H9 (cell line): Measurements from ENCODE around the gene RHCE. TPM values are rescaled to one million over a fixed set of nuclear protein-coding genes. Genes with fewer than 3 reads are reported as not detected.
A peak's percentile ranks its signal among the peaks of the same experiment; 100 is the strongest.

Experiments
- DNase-seq: peaks from one replicate; pipeline ENCODE4 v3.0.0-alpha.2; 2017
- H2AFZ ChIP-seq: one replicate; pipeline ENCODE4 v1.6.1; 2013; ENCODE audit warnings: mild to moderate bottlenecking, low read length, control low read depth, moderate library complexity
- H2AK5ac ChIP-seq: 2 replicates; pipeline ENCODE4 v1.6.1; 2013; ENCODE audit warnings: low read length, control low read depth, mixed read lengths; ENCODE audit not compliant: insufficient read length
- H2BK120ac ChIP-seq: one replicate; pipeline ENCODE4 v1.6.1; 2013; ENCODE audit warnings: low read depth, mild to moderate bottlenecking, low read length, control low read depth, inconsistent platforms; ENCODE audit not compliant: poor library complexity, severe bottlenecking
- H2BK12ac ChIP-seq: 2 replicates; pipeline ENCODE4 v1.6.1; 2013; ENCODE audit warnings: low read length, control low read depth, mixed read lengths, low read depth; ENCODE audit not compliant: insufficient read length
- H2BK15ac ChIP-seq: 2 replicates; pipeline ENCODE4 v1.6.1; 2013; ENCODE audit warnings: low read depth, low read length, control low read depth
- H2BK20ac ChIP-seq: one replicate; pipeline ENCODE4 v1.6.1; 2013; ENCODE audit warnings: low read depth, mild to moderate bottlenecking, low read length, control low read depth, inconsistent platforms; ENCODE audit not compliant: poor library complexity, severe bottlenecking
- H2BK5ac ChIP-seq: 2 replicates; pipeline ENCODE4 v1.6.1; 2013; ENCODE audit warnings: low read length, control low read depth, mixed read lengths; ENCODE audit not compliant: insufficient read length
- H3K14ac ChIP-seq: 2 replicates; pipeline ENCODE4 v1.6.1; 2013; ENCODE audit warnings: low read length, control low read depth; ENCODE audit not compliant: insufficient read depth
- H3K18ac ChIP-seq: 2 replicates; pipeline ENCODE4 v1.6.1; 2013; ENCODE audit warnings: low read depth, mild to moderate bottlenecking, mixed read lengths, low read length, control low read depth; ENCODE audit not compliant: insufficient read length
- H3K23ac ChIP-seq: 2 replicates; pipeline ENCODE4 v1.6.1; 2013; ENCODE audit warnings: low read length, control low read depth, mixed read lengths, low read depth; ENCODE audit not compliant: insufficient read length
- H3K23me2 ChIP-seq: 2 replicates; pipeline ENCODE4 v1.6.1; 2013; ENCODE audit warnings: low read depth, mild to moderate bottlenecking, mixed read lengths, low read length, control low read depth; ENCODE audit not compliant: insufficient read length, poor library complexity, severe bottlenecking
- H3K27ac ChIP-seq: 2 replicates; pipeline ENCODE4 v1.5.1; 2013; ENCODE audit warnings: low read length, control low read depth, mixed read lengths, low read depth; ENCODE audit not compliant: insufficient read length
- H3K27me3 ChIP-seq: 2 replicates; pipeline ENCODE4 v1.6.1; 2013; ENCODE audit warnings: low read length, control low read depth, inconsistent platforms; ENCODE audit not compliant: insufficient read depth
- H3K4ac ChIP-seq: 2 replicates; pipeline ENCODE4 v1.6.1; 2013; ENCODE audit warnings: low read depth, mild to moderate bottlenecking, control low read depth, inconsistent platforms, low read length, moderate library complexity
- H3K4me1 ChIP-seq: 2 replicates; pipeline ENCODE4 v1.6.1; 2013; ENCODE audit warnings: low read length, control low read depth, inconsistent platforms; ENCODE audit not compliant: insufficient read depth
- H3K4me2 ChIP-seq: 2 replicates; pipeline ENCODE4 v1.6.1; 2013; ENCODE audit warnings: low read length, control low read depth, mixed read lengths; ENCODE audit not compliant: insufficient read length, insufficient read depth
- H3K56ac ChIP-seq: 2 replicates; pipeline ENCODE4 v1.6.1; 2013; ENCODE audit warnings: low read depth, mild to moderate bottlenecking, mixed read lengths, low read length, control low read depth; ENCODE audit not compliant: insufficient read length
- H3K79me1 ChIP-seq: 2 replicates; pipeline ENCODE4 v1.6.1; 2013; ENCODE audit warnings: low read depth, mild to moderate bottlenecking, moderate library complexity, low read length, control low read depth, inconsistent platforms; ENCODE audit not compliant: insufficient read depth, poor library complexity, severe bottlenecking
- H3K79me2 ChIP-seq: 2 replicates; pipeline ENCODE4 v1.6.1; 2013; ENCODE audit warnings: low read length, control low read depth, inconsistent platforms; ENCODE audit not compliant: insufficient read depth
- H3K9ac ChIP-seq: 2 replicates; pipeline ENCODE4 v1.6.1; 2013; ENCODE audit warnings: low read length, control low read depth, mixed read lengths; ENCODE audit not compliant: insufficient read length; ENCODE audit errors: extremely low read depth
- H3K9me3 ChIP-seq: one replicate; pipeline ENCODE4 v1.6.1; 2013; ENCODE audit warnings: low read depth, low read length, inconsistent platforms; ENCODE audit not compliant: control insufficient read depth
- H3T11ph ChIP-seq: one replicate; pipeline ENCODE4 v1.6.1; 2013; ENCODE audit warnings: mild to moderate bottlenecking, low read length, control low read depth, inconsistent platforms
- H4K20me1 ChIP-seq: one replicate; pipeline ENCODE4 v1.6.1; 2013; ENCODE audit not compliant: control insufficient read depth, insufficient read length, insufficient read depth
- H4K5ac ChIP-seq: 2 replicates; pipeline ENCODE4 v1.6.1; 2013; ENCODE audit warnings: low read depth, mild to moderate bottlenecking, mixed read lengths, low read length, control low read depth; ENCODE audit not compliant: insufficient read length
- H4K8ac ChIP-seq: replicated peaks from 2 replicates; pipeline ENCODE4 v1.6.1; 2013; ENCODE audit warnings: low read length, control low read depth, mixed read lengths, low read depth; ENCODE audit not compliant: insufficient read length
- H4K91ac ChIP-seq: 2 replicates; pipeline ENCODE4 v1.6.1; 2013; ENCODE audit warnings: low read depth, mild to moderate bottlenecking, moderate library complexity, mixed read lengths, low read length, control low read depth; ENCODE audit not compliant: insufficient read length
- H3K27ac Mint-ChIP-seq, 3 experiments: 2 replicates in 2 of 3; 3 replicates in 1 of 3; pipeline ENCODE4 v1.8.0; 2020 to 2021; ENCODE audit warnings: mixed read lengths in 3 of 3, mild to moderate bottlenecking in 1 of 3, moderate library complexity in 1 of 3
- H3K27me3 Mint-ChIP-seq: 2 replicates; pipeline ENCODE4 v1.8.0; 2021; ENCODE audit warnings: low read depth, mild to moderate bottlenecking, moderate library complexity, mixed read lengths
- H3K36me3 Mint-ChIP-seq, 3 experiments: 2 replicates in 2 of 3; 3 replicates in 1 of 3; pipeline ENCODE4 v1.8.0; 2020 to 2021; ENCODE audit warnings: low read depth in 3 of 3, mixed read lengths in 3 of 3; ENCODE audit not compliant: insufficient read depth in 1 of 3
- H3K4me1 Mint-ChIP-seq, 2 experiments: 2 replicates each; pipeline ENCODE4 v1.8.0; 2020; ENCODE audit warnings: mixed read lengths in 2 of 2
- H3K4me3 Mint-ChIP-seq, 2 experiments: 2 replicates in 1 of 2; 3 replicates in 1 of 2; pipeline ENCODE4 v1.8.0; 2020 to 2021; ENCODE audit warnings: mild to moderate bottlenecking in 2 of 2, mixed read lengths in 2 of 2, moderate library complexity in 1 of 2
- H3K9me3 Mint-ChIP-seq, 2 experiments: 2 replicates in 1 of 2; 3 replicates in 1 of 2; pipeline ENCODE4 v1.8.0; 2020; ENCODE audit warnings: mild to moderate bottlenecking in 2 of 2, mixed read lengths in 2 of 2, moderate library complexity in 1 of 2
- WGBS: extraction: QIAGEN DNeasy Blood & Tissue Kit; methylation state at CpG from one replicate; pipeline ENCODE4 v1.1.7; 2013; ENCODE audit warnings: missing lambda C conversion rate, low lambda C conversion rate, mixed read lengths; ENCODE audit not compliant: insufficient read length; ENCODE audit errors: extremely low coverage; 5-methylcytosine and 5-hydroxymethylcytosine counted together
- total RNA-seq: library from RNA; stranded (reverse); gene quantifications from 2 replicates; pipeline ENCODE4 v1.2.1, GENCODE V29; 2021
- TF ChIP-seq, protein P1 (sequence below): fragments of 200-600 bp; sonication (generic); conservative IDR thresholded peaks from 3 replicates; pipeline ENCODE4 v1.8.0; 2021; ENCODE audit warnings: antibody characterized with exemption, mild to moderate bottlenecking

Gene RHCE
- total RNA-seq, 1 experiment from 2014 or later, result 0.90 TPM

DNA sequence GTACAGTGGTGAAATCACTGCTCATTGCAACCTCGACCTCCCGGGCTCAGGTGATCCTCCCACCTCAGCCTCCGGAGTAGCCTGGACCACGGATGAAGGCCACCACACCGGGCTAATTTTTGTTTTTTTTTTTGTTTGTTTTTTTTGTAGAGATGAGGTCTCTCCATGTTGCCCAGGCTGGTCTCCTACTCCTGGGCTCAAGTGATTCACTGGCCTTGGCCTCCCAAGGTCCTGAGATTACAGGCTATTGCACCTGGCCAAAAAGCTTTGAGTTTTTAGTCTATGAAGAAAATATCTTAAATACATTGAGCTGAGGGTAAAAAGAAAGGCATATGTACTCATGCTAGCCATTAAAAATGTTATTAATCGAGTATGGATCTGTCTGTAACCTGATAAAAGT is 78.9 kb downstream of the RHCE start:
- Histone ChIP-seq H4K91ac (no peak overlapping the region), H3K56ac (no peak overlapping the region), H4K8ac (no peak overlapping the region), H3K23ac (no peak overlapping the region), H3K14ac (no peak overlapping the region), H2AK5ac (no peak overlapping the region), H2BK120ac (no peak overlapping the region), H3K9ac (no peak overlapping the region), H3K27ac (no peak overlapping the region), H3K23me2 (no peaks in the 10 kb centered on the region), H4K20me1 (no peaks in the 10 kb centered on the region), H3K4me2 (no peak overlapping the region), H3K4ac (no peak overlapping the region), H2BK5ac (no peak overlapping the region), H2AFZ (no peak overlapping the region), H3T11ph (no peak overlapping the region), H2BK12ac (no peak overlapping the region), H2BK20ac (no peak overlapping the region), H3K27me3 (no peaks in the 10 kb centered on the region), H4K5ac (no peak overlapping the region), H3K79me1 (peaks cover 7% of the 10 kb centered on the region), H3K9me3 (no peaks in the 10 kb centered on the region), H3K4me1 (no peaks in the 10 kb centered on the region), H3K18ac (no peak overlapping the region), H3K79me2 (peaks cover 7% of the 10 kb centered on the region; the same call in 1 of the 2 replicates), H2BK15ac (no peak overlapping the region)
- TF ChIP-seq, protein P1, sequence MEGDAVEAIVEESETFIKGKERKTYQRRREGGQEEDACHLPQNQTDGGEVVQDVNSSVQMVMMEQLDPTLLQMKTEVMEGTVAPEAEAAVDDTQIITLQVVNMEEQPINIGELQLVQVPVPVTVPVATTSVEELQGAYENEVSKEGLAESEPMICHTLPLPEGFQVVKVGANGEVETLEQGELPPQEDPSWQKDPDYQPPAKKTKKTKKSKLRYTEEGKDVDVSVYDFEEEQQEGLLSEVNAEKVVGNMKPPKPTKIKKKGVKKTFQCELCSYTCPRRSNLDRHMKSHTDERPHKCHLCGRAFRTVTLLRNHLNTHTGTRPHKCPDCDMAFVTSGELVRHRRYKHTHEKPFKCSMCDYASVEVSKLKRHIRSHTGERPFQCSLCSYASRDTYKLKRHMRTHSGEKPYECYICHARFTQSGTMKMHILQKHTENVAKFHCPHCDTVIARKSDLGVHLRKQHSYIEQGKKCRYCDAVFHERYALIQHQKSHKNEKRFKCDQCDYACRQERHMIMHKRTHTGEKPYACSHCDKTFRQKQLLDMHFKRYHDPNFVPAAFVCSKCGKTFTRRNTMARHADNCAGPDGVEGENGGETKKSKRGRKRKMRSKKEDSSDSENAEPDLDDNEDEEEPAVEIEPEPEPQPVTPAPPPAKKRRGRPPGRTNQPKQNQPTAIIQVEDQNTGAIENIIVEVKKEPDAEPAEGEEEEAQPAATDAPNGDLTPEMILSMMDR, result no peak
- no CpG with 5 or more reads among the region's 6 CpGs for WGBS
- Mint-ChIP-seq H3K9me3 (no peaks in the 10 kb centered on the region), H3K27me3 (no peaks in the 10 kb centered on the region), H3K4me3 (no peak overlapping the region), H3K27ac (peak overlapping the region in 1 of 3 experiments; percentile 84; a peak in 1 of 7 replicates), H3K36me3 (peaks cover 8 to 48% (median 32%) of the 10 kb centered on the region in 3 experiments; a peak in 6 of 7 replicates), H3K4me1 (peaks cover 9 to 15% of the 10 kb centered on the region in 2 experiments)
- no peak for DNase-seq
